GM19397 (cell line): ENCODE measurements around the gene TOMM22.

Source experiments
- ATAC-seq: cut with Tn5 transposase; IDR thresholded peaks from one replicate; pipeline ENCODE4 v1.9.1; 2021; ENCODE audit warnings: mild to moderate bottlenecking, moderate library complexity; ENCODE audit not compliant: unreplicated experiment

Gene TOMM22

GRCh38 chr22:38715176-38715764 lies 33.5 kb downstream of the TOMM22 start:
- ATAC-seq = no peak

- no peak for ATAC-seq
Observed at GRCh38 chr22:38715852-38716251, 34.1 kb downstream of the TOMM22 start.

GRCh38 chr22:38716271-38716670 lies 34.5 kb downstream of the TOMM22 start:
- ATAC-seq = no peak

- ATAC-seq = no peak
Observed at GRCh38 chr22:38716826-38717225, 35.1 kb downstream of the TOMM22 start.

- no peak for ATAC-seq
Observed at GRCh38 chr22:38717244-38717643, 35.5 kb downstream of the TOMM22 start.

- no peak for ATAC-seq
Observed at GRCh38 chr22:38718414-38718813, 36.7 kb downstream of the TOMM22 start.

GRCh38 chr22:38719196-38719595 lies 37.4 kb downstream of the TOMM22 start:
- ATAC-seq = no peak

GRCh38 chr22:38720350-38720749 lies 38.6 kb downstream of the TOMM22 start:
- no peak for ATAC-seq

- no peak for ATAC-seq
Observed at GRCh38 chr22:38721551-38721950, 39.8 kb downstream of the TOMM22 start.

GRCh38 chr22:38724176-38724575 lies 42.4 kb downstream of the TOMM22 start:
- ATAC-seq = no peak

- no peak for ATAC-seq
Observed at GRCh38 chr22:38724926-38725571, 43.3 kb downstream of the TOMM22 start.

- ATAC-seq = no peak
Observed at GRCh38 chr22:38725900-38726655, 44.3 kb downstream of the TOMM22 start.

- ATAC-seq = no peak
Observed at GRCh38 chr22:38727123-38727522, 45.4 kb downstream of the TOMM22 start.

GRCh38 chr22:38727530-38728451 lies 46.0 kb downstream of the TOMM22 start:
- no peak for ATAC-seq

- ATAC-seq = no peak
Observed at GRCh38 chr22:38728871-38729796, 47.4 kb downstream of the TOMM22 start.

GRCh38 chr22:38729946-38730345 lies 48.2 kb downstream of the TOMM22 start:
- ATAC-seq = no peak

GRCh38 chr22:38730411-38730871 lies 48.7 kb downstream of the TOMM22 start:
- no peak for ATAC-seq

- ATAC-seq = no peak
Observed at GRCh38 chr22:38731703-38732161, 50.0 kb downstream of the TOMM22 start.

GRCh38 chr22:38732251-38732815 lies 50.6 kb downstream of the TOMM22 start:
- no peak for ATAC-seq
